Measurements from ENCODE around the gene PTPRK. TPM values are rescaled to one million over a fixed set of nuclear protein-coding genes. Genes with fewer than 3 reads are reported as not detected.

Gene PTPRK
- total and polyA plus RNA-seq, 2 experiments from 2014 or later, result 26.9 to 56.4 TPM

DNA sequence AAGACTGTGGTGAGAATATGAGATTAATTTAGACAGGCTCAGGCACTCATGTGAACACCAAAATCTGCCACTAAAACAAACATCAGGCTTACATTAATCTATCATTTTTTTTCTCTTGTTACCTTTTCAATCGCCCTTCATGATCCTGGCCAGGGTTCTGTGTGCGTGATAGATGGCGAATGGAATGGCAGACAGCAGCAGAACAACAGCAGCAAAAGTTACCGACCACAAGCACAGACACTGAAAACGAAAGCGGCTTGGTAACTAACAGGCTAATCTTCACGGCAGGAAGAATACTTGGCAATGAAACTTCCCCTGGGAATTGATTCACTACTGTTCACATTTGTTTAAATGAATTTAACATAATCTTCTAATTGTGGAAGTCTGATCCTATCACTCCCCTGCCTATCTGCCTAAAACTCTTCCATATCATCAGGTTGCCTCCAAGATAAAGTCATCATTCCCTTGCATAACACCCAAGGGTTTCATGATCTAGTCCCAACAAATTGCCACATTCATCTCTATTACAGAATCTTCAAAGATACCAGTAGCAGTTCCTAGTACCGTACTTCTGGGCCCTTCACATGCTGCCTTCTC lies 28.7 kb downstream of the PTPRK start (continued):
- TF ChIP-seq, protein P1, sequence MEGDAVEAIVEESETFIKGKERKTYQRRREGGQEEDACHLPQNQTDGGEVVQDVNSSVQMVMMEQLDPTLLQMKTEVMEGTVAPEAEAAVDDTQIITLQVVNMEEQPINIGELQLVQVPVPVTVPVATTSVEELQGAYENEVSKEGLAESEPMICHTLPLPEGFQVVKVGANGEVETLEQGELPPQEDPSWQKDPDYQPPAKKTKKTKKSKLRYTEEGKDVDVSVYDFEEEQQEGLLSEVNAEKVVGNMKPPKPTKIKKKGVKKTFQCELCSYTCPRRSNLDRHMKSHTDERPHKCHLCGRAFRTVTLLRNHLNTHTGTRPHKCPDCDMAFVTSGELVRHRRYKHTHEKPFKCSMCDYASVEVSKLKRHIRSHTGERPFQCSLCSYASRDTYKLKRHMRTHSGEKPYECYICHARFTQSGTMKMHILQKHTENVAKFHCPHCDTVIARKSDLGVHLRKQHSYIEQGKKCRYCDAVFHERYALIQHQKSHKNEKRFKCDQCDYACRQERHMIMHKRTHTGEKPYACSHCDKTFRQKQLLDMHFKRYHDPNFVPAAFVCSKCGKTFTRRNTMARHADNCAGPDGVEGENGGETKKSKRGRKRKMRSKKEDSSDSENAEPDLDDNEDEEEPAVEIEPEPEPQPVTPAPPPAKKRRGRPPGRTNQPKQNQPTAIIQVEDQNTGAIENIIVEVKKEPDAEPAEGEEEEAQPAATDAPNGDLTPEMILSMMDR (conservative IDR thresholded peaks at IDR 0.05; ENCODE audit: low read depth in 2 of 2), result no peak
- TF ChIP-seq, protein P2, sequence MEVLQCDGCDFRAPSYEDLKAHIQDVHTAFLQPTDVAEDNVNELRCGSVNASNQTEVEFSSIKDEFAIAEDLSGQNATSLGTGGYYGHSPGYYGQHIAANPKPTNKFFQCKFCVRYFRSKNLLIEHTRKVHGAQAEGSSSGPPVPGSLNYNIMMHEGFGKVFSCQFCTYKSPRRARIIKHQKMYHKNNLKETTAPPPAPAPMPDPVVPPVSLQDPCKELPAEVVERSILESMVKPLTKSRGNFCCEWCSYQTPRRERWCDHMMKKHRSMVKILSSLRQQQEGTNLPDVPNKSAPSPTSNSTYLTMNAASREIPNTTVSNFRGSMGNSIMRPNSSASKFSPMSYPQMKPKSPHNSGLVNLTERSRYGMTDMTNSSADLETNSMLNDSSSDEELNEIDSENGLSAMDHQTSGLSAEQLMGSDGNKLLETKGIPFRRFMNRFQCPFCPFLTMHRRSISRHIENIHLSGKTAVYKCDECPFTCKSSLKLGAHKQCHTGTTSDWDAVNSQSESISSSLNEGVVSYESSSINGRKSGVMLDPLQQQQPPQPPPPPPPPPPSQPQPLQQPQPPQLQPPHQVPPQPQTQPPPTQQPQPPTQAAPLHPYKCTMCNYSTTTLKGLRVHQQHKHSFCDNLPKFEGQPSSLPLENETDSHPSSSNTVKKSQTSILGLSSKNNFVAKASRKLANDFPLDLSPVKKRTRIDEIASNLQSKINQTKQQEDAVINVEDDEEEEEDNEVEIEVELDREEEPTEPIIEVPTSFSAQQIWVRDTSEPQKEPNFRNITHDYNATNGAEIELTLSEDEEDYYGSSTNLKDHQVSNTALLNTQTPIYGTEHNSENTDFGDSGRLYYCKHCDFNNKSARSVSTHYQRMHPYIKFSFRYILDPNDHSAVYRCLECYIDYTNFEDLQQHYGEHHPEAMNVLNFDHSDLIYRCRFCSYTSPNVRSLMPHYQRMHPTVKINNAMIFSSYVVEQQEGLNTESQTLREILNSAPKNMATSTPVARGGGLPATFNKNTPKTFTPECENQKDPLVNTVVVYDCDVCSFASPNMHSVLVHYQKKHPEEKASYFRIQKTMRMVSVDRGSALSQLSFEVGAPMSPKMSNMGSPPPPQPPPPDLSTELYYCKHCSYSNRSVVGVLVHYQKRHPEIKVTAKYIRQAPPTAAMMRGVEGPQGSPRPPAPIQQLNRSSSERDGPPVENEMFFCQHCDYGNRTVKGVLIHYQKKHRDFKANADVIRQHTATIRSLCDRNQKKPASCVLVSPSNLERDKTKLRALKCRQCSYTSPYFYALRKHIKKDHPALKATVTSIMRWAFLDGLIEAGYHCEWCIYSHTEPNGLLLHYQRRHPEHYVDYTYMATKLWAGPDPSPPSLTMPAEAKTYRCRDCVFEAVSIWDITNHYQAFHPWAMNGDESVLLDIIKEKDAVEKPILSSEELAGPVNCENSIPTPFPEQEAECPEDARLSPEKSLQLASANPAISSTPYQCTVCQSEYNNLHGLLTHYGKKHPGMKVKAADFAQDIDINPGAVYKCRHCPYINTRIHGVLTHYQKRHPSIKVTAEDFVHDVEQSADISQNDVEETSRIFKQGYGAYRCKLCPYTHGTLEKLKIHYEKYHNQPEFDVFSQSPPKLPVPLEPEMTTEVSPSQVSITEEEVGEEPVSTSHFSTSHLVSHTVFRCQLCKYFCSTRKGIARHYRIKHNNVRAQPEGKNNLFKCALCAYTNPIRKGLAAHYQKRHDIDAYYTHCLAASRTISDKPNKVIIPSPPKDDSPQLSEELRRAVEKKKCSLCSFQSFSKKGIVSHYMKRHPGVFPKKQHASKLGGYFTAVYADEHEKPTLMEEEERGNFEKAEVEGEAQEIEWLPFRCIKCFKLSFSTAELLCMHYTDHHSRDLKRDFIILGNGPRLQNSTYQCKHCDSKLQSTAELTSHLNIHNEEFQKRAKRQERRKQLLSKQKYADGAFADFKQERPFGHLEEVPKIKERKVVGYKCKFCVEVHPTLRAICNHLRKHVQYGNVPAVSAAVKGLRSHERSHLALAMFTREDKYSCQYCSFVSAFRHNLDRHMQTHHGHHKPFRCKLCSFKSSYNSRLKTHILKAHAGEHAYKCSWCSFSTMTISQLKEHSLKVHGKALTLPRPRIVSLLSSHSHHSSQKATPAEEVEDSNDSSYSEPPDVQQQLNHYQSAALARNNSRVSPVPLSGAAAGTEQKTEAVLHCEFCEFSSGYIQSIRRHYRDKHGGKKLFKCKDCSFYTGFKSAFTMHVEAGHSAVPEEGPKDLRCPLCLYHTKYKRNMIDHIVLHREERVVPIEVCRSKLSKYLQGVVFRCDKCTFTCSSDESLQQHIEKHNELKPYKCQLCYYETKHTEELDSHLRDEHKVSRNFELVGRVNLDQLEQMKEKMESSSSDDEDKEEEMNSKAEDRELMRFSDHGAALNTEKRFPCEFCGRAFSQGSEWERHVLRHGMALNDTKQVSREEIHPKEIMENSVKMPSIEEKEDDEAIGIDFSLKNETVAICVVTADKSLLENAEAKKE (CRISPR knock-in tag; IDR thresholded peaks at IDR 0.05), result no peak
- no peak for TF ChIP-seq ZNF331 (CRISPR knock-in tag; IDR thresholded peaks at IDR 0.05; ENCODE audit: low read depth)
- TF ChIP-seq CREB1 (CRISPR knock-in tag; IDR thresholded peaks at IDR 0.05; ENCODE audit: low read depth), result no peak

DNA sequence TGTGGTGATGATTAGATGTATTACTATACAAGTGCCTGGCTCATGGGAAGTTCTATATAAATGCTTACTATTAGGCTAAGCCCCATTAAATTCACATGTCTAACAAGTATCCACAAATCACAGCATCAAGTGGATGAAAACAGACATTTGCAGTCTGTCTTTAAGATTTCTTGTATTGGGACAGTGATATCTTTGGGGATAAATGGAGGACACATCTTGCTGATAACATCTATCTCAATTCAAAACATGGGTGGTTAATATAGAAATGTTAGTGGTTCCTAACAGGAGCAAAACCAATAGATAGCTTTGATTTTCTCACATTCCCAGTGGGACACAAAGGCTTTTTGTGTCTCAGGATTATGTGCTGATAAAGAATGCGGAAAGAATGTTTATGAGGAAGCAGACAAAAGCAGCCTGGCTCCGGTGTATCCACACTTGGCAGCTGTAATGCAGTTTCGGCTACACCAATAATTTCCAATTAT lies 29.3 kb downstream of the PTPRK start:
- peaks cover 53% of the 10 kb centered on the region for H3K4me1 Mint-ChIP-seq
- no peak overlapping the region for H3K4me3 Mint-ChIP-seq
- H3K27me3 ChIP-seq (ENCODE audit: insufficient read depth), result no peaks in the 10 kb centered on the region
- no peaks in the 10 kb centered on the region for H3K9me3 Mint-ChIP-seq
- H3K79me2 ChIP-seq (replicated peaks; ENCODE audit: insufficient read depth), result peaks cover 78% of the 10 kb centered on the region
- peaks cover 16% of the 10 kb centered on the region for H4K20me1 ChIP-seq (replicated peaks; ENCODE audit: insufficient read depth)
- H3K9me2 ChIP-seq (ENCODE audit: insufficient read depth), result no peaks in the 10 kb centered on the region
- H2AFZ ChIP-seq, result no peak overlapping the region
- H3K27me3 Mint-ChIP-seq (ENCODE audit: insufficient read depth, low read depth, poor library complexity), result no peaks in the 10 kb centered on the region
- H3F3A ChIP-seq (replicated peaks; ENCODE audit: low read depth), result no peaks in the 10 kb centered on the region
- peak overlapping the region; percentile 53 for H3K4me2 ChIP-seq
- peak overlapping the region; percentile 59; the same call in 1 of the 2 replicates for H3K27ac ChIP-seq (ENCODE audit: low read depth)
- H3K27ac Mint-ChIP-seq, result no peak overlapping the region
- H3K36me3 Mint-ChIP-seq (ENCODE audit: low read depth), result peaks cover 3% of the 10 kb centered on the region; the same call in 1 of the 3 replicates
- ATAC-seq, result peak; percentile 29; the same call in 2 of the 3 replicates
- peak; percentile 53 for DNase-seq (ENCODE audit: low spot score)
- no peak overlapping the region for H3K4me3 ChIP-seq
- H3K4me1 ChIP-seq (ENCODE audit: insufficient read depth), result peaks cover 50% of the 10 kb centered on the region
- H3K36me3 ChIP-seq (ENCODE audit: insufficient read depth), result no peaks in the 10 kb centered on the region
- TF ChIP-seq, protein P2 (CRISPR knock-in tag; IDR thresholded peaks at IDR 0.05), result no peak
- no peak for TF ChIP-seq CREB1 (CRISPR knock-in tag; IDR thresholded peaks at IDR 0.05; ENCODE audit: low read depth)
- TF ChIP-seq STAT1 (IDR thresholded peaks at IDR 0.05; ENCODE audit: unreplicated experiment), result no peak
- TF ChIP-seq EZH2phosphoT487 (IDR thresholded peaks at IDR 0.05; ENCODE audit: unreplicated experiment), result no peak
- TF ChIP-seq POLR2AphosphoS5 (IDR thresholded peaks at IDR 0.05; ENCODE audit: low read depth), result no peak
